ENCODE results near the gene MROH9. TPM values are rescaled to one million over a fixed set of nuclear protein-coding genes. Genes with fewer than 3 reads are reported as not detected.

MROH9 gene
- total RNA-seq, 1 experiment from 2014 or later: not detected

DNA sequence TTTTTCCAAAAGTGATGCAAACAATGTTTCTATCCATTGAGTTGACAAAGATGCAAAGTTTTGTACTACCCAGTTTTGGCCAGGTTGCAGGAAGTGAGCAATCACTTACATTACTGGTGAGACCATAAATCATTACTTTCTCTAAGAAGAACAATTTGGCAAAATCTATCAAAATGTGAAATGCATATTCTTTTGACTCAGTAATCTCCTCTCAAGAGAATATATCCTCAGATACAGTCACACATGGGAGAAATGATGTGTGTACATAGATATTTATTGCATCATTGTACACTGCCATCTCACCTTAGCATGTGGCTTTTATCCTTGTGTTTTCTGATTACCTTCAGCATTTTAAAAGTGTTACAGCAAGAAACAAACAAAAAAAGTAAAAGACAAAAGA is 103.0 kb downstream of the MROH9 start:
- intact Hi-C loops (cut with micrococcal nuclease; ENCODE audit: unreplicated experiment): no loop called here
- TF ChIP-seq TCF7L2 (IDR thresholded peaks at IDR 0.05; ENCODE audit: low read depth, low read length): no peak
- TF ChIP-seq POLR2AphosphoS5 (IDR thresholded peaks at IDR 0.05; ENCODE audit: low read depth, low read length): no peak
- TF ChIP-seq SIN3A (IDR thresholded peaks at IDR 0.05; ENCODE audit: borderline replicate concordance, insufficient read depth, low read depth, low read length): no peak
- TF ChIP-seq, protein P1, sequence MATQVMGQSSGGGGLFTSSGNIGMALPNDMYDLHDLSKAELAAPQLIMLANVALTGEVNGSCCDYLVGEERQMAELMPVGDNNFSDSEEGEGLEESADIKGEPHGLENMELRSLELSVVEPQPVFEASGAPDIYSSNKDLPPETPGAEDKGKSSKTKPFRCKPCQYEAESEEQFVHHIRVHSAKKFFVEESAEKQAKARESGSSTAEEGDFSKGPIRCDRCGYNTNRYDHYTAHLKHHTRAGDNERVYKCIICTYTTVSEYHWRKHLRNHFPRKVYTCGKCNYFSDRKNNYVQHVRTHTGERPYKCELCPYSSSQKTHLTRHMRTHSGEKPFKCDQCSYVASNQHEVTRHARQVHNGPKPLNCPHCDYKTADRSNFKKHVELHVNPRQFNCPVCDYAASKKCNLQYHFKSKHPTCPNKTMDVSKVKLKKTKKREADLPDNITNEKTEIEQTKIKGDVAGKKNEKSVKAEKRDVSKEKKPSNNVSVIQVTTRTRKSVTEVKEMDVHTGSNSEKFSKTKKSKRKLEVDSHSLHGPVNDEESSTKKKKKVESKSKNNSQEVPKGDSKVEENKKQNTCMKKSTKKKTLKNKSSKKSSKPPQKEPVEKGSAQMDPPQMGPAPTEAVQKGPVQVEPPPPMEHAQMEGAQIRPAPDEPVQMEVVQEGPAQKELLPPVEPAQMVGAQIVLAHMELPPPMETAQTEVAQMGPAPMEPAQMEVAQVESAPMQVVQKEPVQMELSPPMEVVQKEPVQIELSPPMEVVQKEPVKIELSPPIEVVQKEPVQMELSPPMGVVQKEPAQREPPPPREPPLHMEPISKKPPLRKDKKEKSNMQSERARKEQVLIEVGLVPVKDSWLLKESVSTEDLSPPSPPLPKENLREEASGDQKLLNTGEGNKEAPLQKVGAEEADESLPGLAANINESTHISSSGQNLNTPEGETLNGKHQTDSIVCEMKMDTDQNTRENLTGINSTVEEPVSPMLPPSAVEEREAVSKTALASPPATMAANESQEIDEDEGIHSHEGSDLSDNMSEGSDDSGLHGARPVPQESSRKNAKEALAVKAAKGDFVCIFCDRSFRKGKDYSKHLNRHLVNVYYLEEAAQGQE (IDR thresholded peaks at IDR 0.05; ENCODE audit: insufficient read depth in 1 of 2, low read depth in 2 of 2, low read length in 1 of 2): no peak
- TF ChIP-seq, protein P2, sequence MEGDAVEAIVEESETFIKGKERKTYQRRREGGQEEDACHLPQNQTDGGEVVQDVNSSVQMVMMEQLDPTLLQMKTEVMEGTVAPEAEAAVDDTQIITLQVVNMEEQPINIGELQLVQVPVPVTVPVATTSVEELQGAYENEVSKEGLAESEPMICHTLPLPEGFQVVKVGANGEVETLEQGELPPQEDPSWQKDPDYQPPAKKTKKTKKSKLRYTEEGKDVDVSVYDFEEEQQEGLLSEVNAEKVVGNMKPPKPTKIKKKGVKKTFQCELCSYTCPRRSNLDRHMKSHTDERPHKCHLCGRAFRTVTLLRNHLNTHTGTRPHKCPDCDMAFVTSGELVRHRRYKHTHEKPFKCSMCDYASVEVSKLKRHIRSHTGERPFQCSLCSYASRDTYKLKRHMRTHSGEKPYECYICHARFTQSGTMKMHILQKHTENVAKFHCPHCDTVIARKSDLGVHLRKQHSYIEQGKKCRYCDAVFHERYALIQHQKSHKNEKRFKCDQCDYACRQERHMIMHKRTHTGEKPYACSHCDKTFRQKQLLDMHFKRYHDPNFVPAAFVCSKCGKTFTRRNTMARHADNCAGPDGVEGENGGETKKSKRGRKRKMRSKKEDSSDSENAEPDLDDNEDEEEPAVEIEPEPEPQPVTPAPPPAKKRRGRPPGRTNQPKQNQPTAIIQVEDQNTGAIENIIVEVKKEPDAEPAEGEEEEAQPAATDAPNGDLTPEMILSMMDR (IDR thresholded peaks at IDR 0.05): no peak
- ChIA-PET CTCF (no interaction called here), POLR2A (no interaction called here)
- no peak overlapping the region for H3K27ac ChIP-seq (ENCODE audit: low read length)
- H3K9me3 ChIP-seq (ENCODE audit: control insufficient read depth, insufficient read depth, low read depth, low read length): no peaks in the 10 kb centered on the region
- no peak for ATAC-seq
- no peaks in the 10 kb centered on the region for H3K36me3 ChIP-seq (ENCODE audit: control insufficient read depth, insufficient read depth, low read length)
- H3K4me1 ChIP-seq (ENCODE audit: control insufficient read depth, insufficient read depth, low read length): no peaks in the 10 kb centered on the region
- no peaks in the 10 kb centered on the region for H3K27me3 ChIP-seq (ENCODE audit: control insufficient read depth, insufficient read depth, low read length)
- no peak for DNase-seq (ENCODE audit: low read depth, low spot score)
- H3K4me3 ChIP-seq (ENCODE audit: low read depth in 2 of 2, low read length in 2 of 2): no peak overlapping the region
- in situ Hi-C loops (cut with HindIII; ENCODE audit: low pct_unique_long_range_greater_than_20kb, low sequenced_read_pairs): no loop called here
- BruUV-seq (replicated peaks): no TSS peak

DNA sequence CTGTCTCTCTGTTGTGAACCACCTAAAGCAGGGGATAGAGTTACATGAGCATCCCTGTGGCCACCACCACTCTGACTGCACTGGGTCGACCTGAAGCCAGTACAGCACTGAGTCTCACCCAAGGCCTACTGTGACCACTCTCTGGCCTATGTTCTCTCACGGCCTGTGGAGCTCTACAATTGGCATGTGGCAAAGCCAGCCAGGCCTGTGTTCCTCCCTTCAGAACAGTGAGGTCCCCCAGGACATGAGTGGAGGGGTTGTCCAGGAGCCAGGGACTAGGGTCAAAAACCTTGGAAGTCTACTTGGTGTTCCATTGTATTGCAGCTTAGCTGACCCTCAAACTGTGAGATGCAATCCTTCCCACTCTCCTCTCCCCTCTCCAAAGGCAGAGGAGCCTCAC is 112.7 kb downstream of the MROH9 start:
- ATAC-seq (no peak), DNase-seq (ENCODE audit: low read depth, low spot score) (no peak)
- H3K4me3 ChIP-seq (ENCODE audit: low read depth in 2 of 2, low read length in 2 of 2): no peak overlapping the region
- no peak overlapping the region for H3K27ac ChIP-seq (ENCODE audit: low read length)
- no peaks in the 10 kb centered on the region for H3K36me3 ChIP-seq (ENCODE audit: control insufficient read depth, insufficient read depth, low read length)
- POLR2A ChIA-PET: no interaction called here
- no TSS peak for BruUV-seq (replicated peaks)
- no peaks in the 10 kb centered on the region for H3K9me3 ChIP-seq (ENCODE audit: control insufficient read depth, insufficient read depth, low read depth, low read length)
- CTCF ChIA-PET: no interaction called here
- H3K4me1 ChIP-seq (ENCODE audit: control insufficient read depth, insufficient read depth, low read length): no peaks in the 10 kb centered on the region
- intact Hi-C loops (cut with micrococcal nuclease; ENCODE audit: unreplicated experiment) (no loop called here), in situ Hi-C loops (cut with HindIII; ENCODE audit: low pct_unique_long_range_greater_than_20kb, low sequenced_read_pairs) (no loop called here)
- no peaks in the 10 kb centered on the region for H3K27me3 ChIP-seq (ENCODE audit: control insufficient read depth, insufficient read depth, low read length)
- TF ChIP-seq SIN3A (IDR thresholded peaks at IDR 0.05; ENCODE audit: borderline replicate concordance, insufficient read depth, low read depth, low read length) (no peak), POLR2AphosphoS5 (IDR thresholded peaks at IDR 0.05; ENCODE audit: low read depth, low read length) (no peak), TCF7L2 (IDR thresholded peaks at IDR 0.05; ENCODE audit: low read depth, low read length) (no peak)

DNA sequence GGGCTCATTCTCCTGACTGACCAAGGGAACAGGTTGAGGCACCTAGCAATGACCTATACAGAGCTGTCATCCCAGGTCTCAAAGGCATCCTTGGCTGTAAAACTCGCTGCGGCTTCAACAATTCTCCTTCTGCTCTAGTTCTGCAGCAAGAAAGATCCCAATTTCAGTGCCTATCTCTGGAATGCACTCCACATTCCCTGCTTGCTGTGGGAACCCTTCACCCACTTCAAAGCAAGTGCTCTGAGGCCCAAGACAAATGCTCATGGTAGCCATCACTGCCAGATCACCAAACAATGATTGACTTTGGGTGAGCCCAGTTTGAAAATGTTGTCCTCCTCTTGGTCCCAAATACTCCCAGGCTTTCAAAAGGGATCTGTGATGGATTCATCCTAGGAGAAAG is 117.6 kb downstream of the MROH9 start:
- ChIA-PET CTCF (no interaction called here), POLR2A (no interaction called here)
- TF ChIP-seq, protein P2 (IDR thresholded peaks at IDR 0.05): no peak
- TF ChIP-seq SIN3A (IDR thresholded peaks at IDR 0.05; ENCODE audit: borderline replicate concordance, insufficient read depth, low read depth, low read length) (no peak), POLR2AphosphoS5 (IDR thresholded peaks at IDR 0.05; ENCODE audit: low read depth, low read length) (no peak), TCF7L2 (IDR thresholded peaks at IDR 0.05; ENCODE audit: low read depth, low read length) (no peak)
- TF ChIP-seq, protein P1 (IDR thresholded peaks at IDR 0.05; ENCODE audit: insufficient read depth in 1 of 2, low read depth in 2 of 2, low read length in 1 of 2): no peak
- Histone ChIP-seq H3K27ac (ENCODE audit: low read length) (no peak overlapping the region), H3K9me3 (ENCODE audit: control insufficient read depth, insufficient read depth, low read depth, low read length) (no peaks in the 10 kb centered on the region), H3K4me3 (ENCODE audit: low read depth in 2 of 2, low read length in 2 of 2) (no peak overlapping the region), H3K27me3 (ENCODE audit: control insufficient read depth, insufficient read depth, low read length) (no peaks in the 10 kb centered on the region), H3K36me3 (ENCODE audit: control insufficient read depth, insufficient read depth, low read length) (no peaks in the 10 kb centered on the region), H3K4me1 (ENCODE audit: control insufficient read depth, insufficient read depth, low read length) (no peaks in the 10 kb centered on the region)
- no TSS peak for BruUV-seq (replicated peaks)
- ATAC-seq (no peak), DNase-seq (ENCODE audit: low read depth, low spot score) (no peak)
- intact Hi-C loops (cut with micrococcal nuclease; ENCODE audit: unreplicated experiment) (no loop called here), in situ Hi-C loops (cut with HindIII; ENCODE audit: low pct_unique_long_range_greater_than_20kb, low sequenced_read_pairs) (no loop called here)

Measured in Panc1 (cell line).